ENCODE data around the gene RPL10A. TPM values are rescaled to one million over a fixed set of nuclear protein-coding genes. Genes with fewer than 3 reads are reported as not detected.

Gene RPL10A
- total and polyA plus RNA-seq, 4 donors: 809 to 1,774 (median 855) TPM

DNA sequence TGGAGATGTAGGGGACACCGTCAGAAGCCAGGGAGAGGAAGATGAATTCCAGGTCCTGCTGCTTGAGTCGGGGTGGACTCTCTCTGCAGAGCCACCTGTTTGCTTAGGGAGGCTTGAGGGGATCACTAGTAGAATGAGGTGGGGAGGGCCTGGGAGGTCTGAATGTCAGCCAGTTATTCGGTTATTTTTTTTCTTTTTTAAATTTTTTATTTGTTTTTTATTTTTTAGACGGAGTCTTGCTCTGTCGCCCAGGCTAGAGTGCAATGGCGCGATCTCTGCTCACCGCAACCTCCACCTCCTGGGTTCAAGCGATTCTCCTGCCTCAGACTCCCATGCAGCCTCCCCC lies 20.3 kb downstream of the RPL10A start:
- peaks cover 20% of the 10 kb centered on the region for H3K36me3 ChIP-seq (ENCODE audit: control insufficient read depth, insufficient read depth, low read length)
- 79% methylated on average over 8 of the region's 9 CpGs for WGBS (ENCODE audit: insufficient coverage)
- H3K4me3 ChIP-seq (ENCODE audit: low read depth, low read length): no peak overlapping the region
- H3K27ac ChIP-seq (ENCODE audit: low read depth, low read length): no peak overlapping the region
- peaks cover 37% of the 10 kb centered on the region for H3K4me1 ChIP-seq (ENCODE audit: control insufficient read depth, insufficient read depth, low read length)
- H3K27me3 ChIP-seq (ENCODE audit: control insufficient read depth, insufficient read depth, low read length): peaks cover 11% of the 10 kb centered on the region
- no peak for DNase-seq (ENCODE audit: low read depth in 4 of 6, low spot score in 6 of 6)
- no peaks in the 10 kb centered on the region for H3K9me3 ChIP-seq (ENCODE audit: control insufficient read depth, insufficient read depth, low read length)

DNA sequence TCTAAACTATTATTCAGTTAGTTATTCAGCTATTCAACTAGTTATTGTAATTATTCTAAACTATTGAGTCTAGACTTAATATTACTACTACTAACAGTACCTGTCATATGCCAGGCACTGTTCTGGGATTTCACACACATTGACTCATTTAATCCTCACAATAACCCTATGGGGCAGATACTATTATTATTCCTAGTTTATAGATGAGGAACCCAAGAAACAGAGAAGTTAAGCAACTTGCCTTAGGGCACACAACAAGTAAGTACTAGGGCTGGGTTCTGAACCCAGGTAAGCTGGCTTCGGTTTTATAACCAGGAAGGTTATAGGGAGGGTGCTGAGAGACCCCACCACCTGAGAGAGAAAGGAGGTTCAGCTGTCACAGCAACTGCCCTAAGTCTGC lies 20.9 kb downstream of the RPL10A start:
- H3K27ac ChIP-seq (ENCODE audit: low read depth, low read length): no peak overlapping the region
- no peak for DNase-seq (ENCODE audit: low read depth in 4 of 6, low spot score in 6 of 6)
- peaks cover 37% of the 10 kb centered on the region for H3K4me1 ChIP-seq (ENCODE audit: control insufficient read depth, insufficient read depth, low read length)
- peaks cover 20% of the 10 kb centered on the region for H3K36me3 ChIP-seq (ENCODE audit: control insufficient read depth, insufficient read depth, low read length)
- no peak overlapping the region for H3K4me3 ChIP-seq (ENCODE audit: low read depth, low read length)
- 86% methylated on average over 1 of the region's 1 CpG for WGBS (ENCODE audit: insufficient coverage)
- no peaks in the 10 kb centered on the region for H3K9me3 ChIP-seq (ENCODE audit: control insufficient read depth, insufficient read depth, low read length)
- peaks cover 11% of the 10 kb centered on the region for H3K27me3 ChIP-seq (ENCODE audit: control insufficient read depth, insufficient read depth, low read length)

DNA sequence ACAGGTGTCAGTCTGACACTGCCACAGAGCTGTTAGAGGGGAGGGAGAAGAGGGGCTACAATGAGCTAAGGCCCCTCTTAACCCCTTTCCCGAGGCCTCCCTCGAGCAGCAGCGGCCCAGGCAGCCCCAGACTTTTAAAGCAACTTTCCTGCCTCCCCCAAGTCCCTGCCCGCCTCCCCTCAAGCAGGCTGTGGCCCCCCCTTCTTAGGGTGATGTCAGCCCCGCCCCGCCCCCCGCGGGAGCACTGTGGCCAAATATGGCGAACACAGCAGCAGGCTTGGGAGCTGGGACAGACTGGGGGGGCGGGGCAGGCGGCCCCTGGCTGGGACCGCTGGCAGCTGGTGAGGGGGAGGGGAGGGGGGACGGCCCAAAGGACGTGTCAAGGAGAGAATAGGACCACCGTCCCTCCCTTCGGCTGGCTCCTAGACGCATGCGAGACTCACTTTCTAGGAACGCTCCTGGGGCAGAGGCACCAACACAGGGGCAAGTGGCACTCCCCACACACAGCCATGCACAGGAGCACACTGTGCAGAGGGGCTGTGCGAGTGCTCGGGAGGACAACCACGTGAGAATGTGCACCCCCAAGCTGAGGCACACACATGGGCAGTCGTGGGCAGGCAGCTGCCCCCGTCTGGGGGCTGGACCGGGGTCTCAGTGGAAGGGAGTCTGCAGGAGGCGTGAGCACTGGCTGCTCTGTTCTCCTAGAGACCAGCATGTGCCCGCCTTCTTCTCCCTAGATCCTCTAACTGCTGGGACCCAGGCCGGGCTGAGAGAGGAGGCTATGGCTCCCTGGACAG lies 22.0 kb downstream of the RPL10A start:
- DNase-seq (ENCODE audit: low read depth in 4 of 6, low spot score in 6 of 6): peak in 2 of 6 donors; percentile 69 to 79
- H3K27me3 ChIP-seq (ENCODE audit: control insufficient read depth, insufficient read depth, low read length): peaks cover 11% of the 10 kb centered on the region
- H3K9me3 ChIP-seq (ENCODE audit: control insufficient read depth, insufficient read depth, low read length): no peaks in the 10 kb centered on the region
- H3K36me3 ChIP-seq (ENCODE audit: control insufficient read depth, insufficient read depth, low read length): peaks cover 15% of the 10 kb centered on the region
- peaks cover 43% of the 10 kb centered on the region for H3K4me1 ChIP-seq (ENCODE audit: control insufficient read depth, insufficient read depth, low read length)
- no peak overlapping the region for H3K4me3 ChIP-seq (ENCODE audit: low read depth, low read length)
- WGBS (ENCODE audit: insufficient coverage): 13% methylated on average over 16 of the region's 28 CpGs
- peak overlapping the region; percentile 40 for H3K27ac ChIP-seq (ENCODE audit: low read depth, low read length)

DNA sequence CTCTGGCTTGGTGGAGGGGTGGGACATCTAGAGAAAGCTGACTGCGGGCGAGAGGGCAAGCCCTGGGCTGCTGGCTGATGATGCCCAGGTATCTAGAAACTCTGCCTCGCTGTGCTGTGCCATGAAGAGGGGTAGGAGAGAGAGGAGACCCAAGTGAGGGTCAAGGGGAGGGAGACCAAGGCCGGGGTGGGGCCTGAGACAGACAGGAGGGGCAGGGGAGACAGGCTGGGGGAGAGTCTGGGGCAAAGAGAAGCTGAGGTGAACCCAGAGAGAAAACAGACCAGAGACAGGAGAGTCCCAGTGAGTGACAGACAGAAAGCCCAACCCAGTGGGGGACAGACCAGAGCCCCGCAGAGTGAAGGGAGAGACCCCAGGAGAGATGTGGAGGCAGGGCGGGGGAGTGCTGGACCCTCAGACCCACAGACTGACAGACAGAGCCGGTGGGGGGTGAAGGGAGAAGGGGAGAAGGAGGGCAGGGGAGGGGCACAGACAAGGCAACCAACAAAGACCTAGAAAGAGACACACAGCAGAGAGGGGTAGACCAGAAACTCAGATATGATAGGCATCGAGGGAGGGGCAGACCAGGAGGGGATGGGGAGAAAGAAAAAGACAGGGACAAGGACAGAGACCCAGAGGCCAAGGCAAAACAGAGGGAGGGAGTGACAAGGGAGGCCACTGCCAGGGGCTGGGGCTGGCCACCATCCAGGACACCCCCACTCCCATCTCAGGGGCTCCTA lies 22.8 kb downstream of the RPL10A start:
- H3K4me3 ChIP-seq (ENCODE audit: low read depth, low read length): no peak overlapping the region

GRCh38 chr6:35491558-35492257 lies 23.5 kb downstream of the RPL10A start:
- peaks cover under 1% of the 10 kb centered on the region for H3K27me3 ChIP-seq (ENCODE audit: control insufficient read depth, insufficient read depth, low read length)
- no peak for DNase-seq (ENCODE audit: low read depth in 4 of 6, low spot score in 6 of 6)
- H3K27ac ChIP-seq (ENCODE audit: low read depth, low read length): peak overlapping the region; percentile 15
- H3K9me3 ChIP-seq (ENCODE audit: control insufficient read depth, insufficient read depth, low read length): no peaks in the 10 kb centered on the region
- H3K36me3 ChIP-seq (ENCODE audit: control insufficient read depth, insufficient read depth, low read length): no peaks in the 10 kb centered on the region
- WGBS (ENCODE audit: insufficient coverage): 48% methylated on average over 3 of the region's 5 CpGs
- no peak overlapping the region for H3K4me3 ChIP-seq (ENCODE audit: low read depth, low read length)
- H3K4me1 ChIP-seq (ENCODE audit: control insufficient read depth, insufficient read depth, low read length): peaks cover 47% of the 10 kb centered on the region

More for the DNA sequence above, 22.8 kb downstream of the RPL10A start:
- WGBS (ENCODE audit: insufficient coverage): 51% methylated on average over 6 of the region's 8 CpGs
- Histone ChIP-seq H3K36me3 (ENCODE audit: control insufficient read depth, insufficient read depth, low read length) (peaks cover 7% of the 10 kb centered on the region), H3K9me3 (ENCODE audit: control insufficient read depth, insufficient read depth, low read length) (no peaks in the 10 kb centered on the region), H3K27ac (ENCODE audit: low read depth, low read length) (peak overlapping the region; percentile 16), H3K4me1 (ENCODE audit: control insufficient read depth, insufficient read depth, low read length) (peaks cover 44% of the 10 kb centered on the region), H3K27me3 (ENCODE audit: control insufficient read depth, insufficient read depth, low read length) (peaks cover 8% of the 10 kb centered on the region)
- DNase-seq (ENCODE audit: low read depth in 4 of 6, low spot score in 6 of 6): no peak

GRCh38 chr6:35492258-35492973 lies 24.2 kb downstream of the RPL10A start:
- Histone ChIP-seq H3K4me1 (ENCODE audit: control insufficient read depth, insufficient read depth, low read length) (peaks cover 49% of the 10 kb centered on the region), H3K27me3 (ENCODE audit: control insufficient read depth, insufficient read depth, low read length) (peaks cover under 1% of the 10 kb centered on the region), H3K4me3 (ENCODE audit: low read depth, low read length) (no peak overlapping the region), H3K9me3 (ENCODE audit: control insufficient read depth, insufficient read depth, low read length) (no peaks in the 10 kb centered on the region), H3K27ac (ENCODE audit: low read depth, low read length) (no peak overlapping the region), H3K36me3 (ENCODE audit: control insufficient read depth, insufficient read depth, low read length) (no peaks in the 10 kb centered on the region)
- no peak for DNase-seq (ENCODE audit: low read depth in 4 of 6, low spot score in 6 of 6)
- 10% methylated on average over 2 of the region's 7 CpGs for WGBS (ENCODE audit: insufficient coverage)

DNA sequence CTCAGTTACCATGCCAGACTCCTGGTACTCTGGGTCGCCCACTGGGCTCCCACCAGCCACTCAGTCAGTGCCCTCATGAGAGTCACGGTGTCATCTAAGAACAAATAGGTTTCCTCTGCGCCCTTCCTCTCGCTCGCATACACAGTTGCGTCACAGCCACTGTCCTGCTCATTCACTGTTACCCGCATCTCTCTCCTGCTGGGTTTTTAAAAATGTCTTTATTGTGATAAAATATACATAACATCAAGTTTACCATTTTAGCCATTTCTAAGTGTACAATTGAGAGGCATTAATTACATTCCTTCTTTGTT lies 24.7 kb downstream of the RPL10A start:
- 60% methylated on average over 2 of the region's 7 CpGs for WGBS (ENCODE audit: insufficient coverage)
- peaks cover 6% of the 10 kb centered on the region for H3K27me3 ChIP-seq (ENCODE audit: control insufficient read depth, insufficient read depth, low read length)
- H3K4me1 ChIP-seq (ENCODE audit: control insufficient read depth, insufficient read depth, low read length): peaks cover 54% of the 10 kb centered on the region
- DNase-seq (ENCODE audit: low read depth in 4 of 6, low spot score in 6 of 6): no peak
- H3K4me3 ChIP-seq (ENCODE audit: low read depth, low read length): no peak overlapping the region
- no peaks in the 10 kb centered on the region for H3K36me3 ChIP-seq (ENCODE audit: control insufficient read depth, insufficient read depth, low read length)
- H3K9me3 ChIP-seq (ENCODE audit: control insufficient read depth, insufficient read depth, low read length): no peaks in the 10 kb centered on the region
- H3K27ac ChIP-seq (ENCODE audit: low read depth, low read length): no peak overlapping the region

DNA sequence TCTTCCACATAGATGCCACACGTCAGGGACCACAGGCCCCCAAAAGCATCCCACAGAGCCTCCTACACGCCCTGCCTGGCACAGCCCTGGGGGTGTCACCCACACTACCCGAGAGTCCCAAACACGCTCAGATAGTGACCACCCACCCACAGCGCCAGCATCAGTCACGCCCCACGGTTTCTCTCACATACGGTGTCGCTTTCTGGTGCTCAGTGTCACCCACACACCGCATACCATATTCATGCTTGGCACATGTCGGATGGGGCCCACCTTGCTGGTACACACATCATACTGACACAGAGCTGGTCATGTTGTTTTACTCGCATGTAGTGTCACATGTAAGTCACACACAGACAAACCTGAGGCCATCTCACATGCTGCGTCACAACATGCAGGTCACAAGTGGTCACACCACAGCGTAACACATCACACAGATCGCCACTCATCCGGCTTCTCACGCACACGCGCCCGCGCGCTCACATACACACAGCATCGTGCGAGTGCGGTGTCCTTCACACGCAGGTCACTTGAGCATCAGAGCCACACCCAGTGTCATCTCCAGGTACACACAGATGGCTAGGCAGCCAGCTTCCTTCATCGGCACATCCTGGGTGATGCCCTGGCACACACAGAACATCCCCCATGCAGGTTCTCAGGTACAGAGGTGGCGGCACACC lies 25.2 kb downstream of the RPL10A start:
- H3K27ac ChIP-seq (ENCODE audit: low read depth, low read length): no peak overlapping the region
- H3K27me3 ChIP-seq (ENCODE audit: control insufficient read depth, insufficient read depth, low read length): peaks cover 11% of the 10 kb centered on the region
- H3K4me3 ChIP-seq (ENCODE audit: low read depth, low read length): no peak overlapping the region
- no peak for DNase-seq (ENCODE audit: low read depth in 4 of 6, low spot score in 6 of 6)
- H3K9me3 ChIP-seq (ENCODE audit: control insufficient read depth, insufficient read depth, low read length): no peaks in the 10 kb centered on the region
- 83% methylated on average over 18 of the region's 28 CpGs for WGBS (ENCODE audit: insufficient coverage)
- H3K36me3 ChIP-seq (ENCODE audit: control insufficient read depth, insufficient read depth, low read length): peaks cover 2% of the 10 kb centered on the region
- peaks cover 59% of the 10 kb centered on the region for H3K4me1 ChIP-seq (ENCODE audit: control insufficient read depth, insufficient read depth, low read length)

DNA sequence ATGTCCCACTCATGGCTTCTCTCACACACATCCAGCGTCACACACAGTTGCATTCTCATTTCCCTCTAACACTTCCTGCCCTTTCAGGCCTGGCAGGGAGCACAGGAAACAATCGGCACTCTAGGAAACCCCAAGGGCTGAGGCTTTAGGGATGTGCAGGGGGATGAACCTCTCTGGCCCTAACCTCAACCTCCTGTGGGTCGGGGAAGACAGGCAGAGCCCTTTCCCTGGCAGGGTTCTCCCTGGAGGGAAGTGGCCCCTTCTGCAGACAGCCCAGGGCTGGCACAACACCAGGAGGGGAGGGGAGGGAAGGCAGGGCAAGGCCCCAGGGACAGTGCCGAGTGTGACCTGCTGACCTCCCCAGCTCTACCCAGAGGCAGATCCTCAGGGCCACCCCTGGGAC lies 26.0 kb downstream of the RPL10A start:
- no peaks in the 10 kb centered on the region for H3K9me3 ChIP-seq (ENCODE audit: control insufficient read depth, insufficient read depth, low read length)
- DNase-seq (ENCODE audit: low read depth in 4 of 6, low spot score in 6 of 6): no peak
- H3K27me3 ChIP-seq (ENCODE audit: control insufficient read depth, insufficient read depth, low read length): peaks cover 18% of the 10 kb centered on the region
- H3K4me1 ChIP-seq (ENCODE audit: control insufficient read depth, insufficient read depth, low read length): peaks cover 59% of the 10 kb centered on the region
- no peak overlapping the region for H3K27ac ChIP-seq (ENCODE audit: low read depth, low read length)
- 26% methylated on average over 2 of the region's 4 CpGs for WGBS (ENCODE audit: insufficient coverage)
- peaks cover 2% of the 10 kb centered on the region for H3K36me3 ChIP-seq (ENCODE audit: control insufficient read depth, insufficient read depth, low read length)
- no peak overlapping the region for H3K4me3 ChIP-seq (ENCODE audit: low read depth, low read length)

Data from spinal cord (tissue), 10 donors.